ENCODE results near the gene ALOX12B.

Gene ALOX12B

GRCh38 chr17:8072341-8072728 lies 15.2 kb downstream of the ALOX12B start:
- Histone ChIP-seq H3K27me3 (ENCODE audit: low read length) (no peaks in the 10 kb centered on the region), H3F3A (ENCODE audit: insufficient read depth) (no peaks in the 10 kb centered on the region), H3K79me2 (ENCODE audit: insufficient read depth, low read length) (no peaks in the 10 kb centered on the region), H2AFZ (ENCODE audit: low read depth, low read length, severe bottlenecking) (no peak overlapping the region), H3K4me3 (ENCODE audit: insufficient read depth, low read length, poor library complexity, severe bottlenecking) (no peak overlapping the region), H3K9me3 (ENCODE audit: insufficient read depth, low read length) (no peaks in the 10 kb centered on the region), H4K20me1 (ENCODE audit: low read depth, low read length) (no peaks in the 10 kb centered on the region), H3K9ac (ENCODE audit: low read length) (no peak overlapping the region), H3K36me3 (ENCODE audit: low read length) (no peaks in the 10 kb centered on the region), H3K9me2 (replicated peaks; ENCODE audit: insufficient read depth, low read length) (no peaks in the 10 kb centered on the region), H3K4me2 (ENCODE audit: low read depth, low read length, poor library complexity, severe bottlenecking) (no peak overlapping the region), H3K27ac (ENCODE audit: low read depth, low read length) (no peak overlapping the region)
- TF ChIP-seq CTCF (IDR thresholded peaks at IDR 0.05; ENCODE audit: insufficient read depth, low read length, poor library complexity, severe bottlenecking): no peak
- no peak for TF ChIP-seq EZH2phosphoT487 (conservative IDR thresholded peaks at IDR 0.05; ENCODE audit: low read length)

DNA sequence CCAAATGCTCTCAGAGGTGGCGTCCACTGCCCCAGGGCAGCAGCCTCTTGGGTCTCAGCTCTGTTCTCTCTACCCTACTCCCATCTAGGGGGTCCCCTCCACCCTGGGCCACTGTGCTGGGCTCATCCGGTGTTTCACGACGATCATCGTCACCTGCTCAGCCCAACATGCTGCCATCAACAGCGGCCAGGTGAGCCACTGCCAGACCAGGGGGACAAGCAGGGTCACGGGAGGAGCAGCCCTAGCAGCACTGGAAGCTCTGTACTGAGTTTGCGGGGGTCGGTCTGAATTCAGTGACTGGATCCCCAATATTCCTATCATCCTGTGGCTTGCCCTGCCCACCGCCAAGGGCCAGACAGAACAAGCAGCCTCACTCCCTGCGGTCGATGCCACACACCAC lies 16.0 kb downstream of the ALOX12B start:
- no peaks in the 10 kb centered on the region for H3K9me2 ChIP-seq (replicated peaks; ENCODE audit: insufficient read depth, low read length)
- H3K27me3 ChIP-seq (ENCODE audit: low read length): no peaks in the 10 kb centered on the region
- H3K9ac ChIP-seq (ENCODE audit: low read length): no peak overlapping the region
- no peak overlapping the region for H2AFZ ChIP-seq (ENCODE audit: low read depth, low read length, severe bottlenecking)
- H3F3A ChIP-seq (ENCODE audit: insufficient read depth): no peaks in the 10 kb centered on the region
- H3K4me3 ChIP-seq (ENCODE audit: insufficient read depth, low read length, poor library complexity, severe bottlenecking): no peak overlapping the region
- TF ChIP-seq EZH2phosphoT487 (conservative IDR thresholded peaks at IDR 0.05; ENCODE audit: low read length) (no peak), CTCF (IDR thresholded peaks at IDR 0.05; ENCODE audit: insufficient read depth, low read length, poor library complexity, severe bottlenecking) (no peak)
- H3K27ac ChIP-seq (ENCODE audit: low read depth, low read length): no peak overlapping the region
- H3K36me3 ChIP-seq (ENCODE audit: low read length): no peaks in the 10 kb centered on the region
- no peak overlapping the region for H3K4me2 ChIP-seq (ENCODE audit: low read depth, low read length, poor library complexity, severe bottlenecking)
- H3K9me3 ChIP-seq (ENCODE audit: insufficient read depth, low read length): no peaks in the 10 kb centered on the region
- no peaks in the 10 kb centered on the region for H3K79me2 ChIP-seq (ENCODE audit: insufficient read depth, low read length)
- H4K20me1 ChIP-seq (ENCODE audit: low read depth, low read length): no peaks in the 10 kb centered on the region

- Histone ChIP-seq H4K20me1 (ENCODE audit: low read depth, low read length) (no peaks in the 10 kb centered on the region), H3K4me3 (ENCODE audit: insufficient read depth, low read length, poor library complexity, severe bottlenecking) (no peak overlapping the region), H3K9me2 (replicated peaks; ENCODE audit: insufficient read depth, low read length) (no peaks in the 10 kb centered on the region), H3K27me3 (ENCODE audit: low read length) (no peaks in the 10 kb centered on the region), H2AFZ (ENCODE audit: low read depth, low read length, severe bottlenecking) (no peak overlapping the region), H3K9me3 (ENCODE audit: insufficient read depth, low read length) (no peaks in the 10 kb centered on the region), H3K4me2 (ENCODE audit: low read depth, low read length, poor library complexity, severe bottlenecking) (no peak overlapping the region), H3K9ac (ENCODE audit: low read length) (no peak overlapping the region), H3F3A (ENCODE audit: insufficient read depth) (no peaks in the 10 kb centered on the region), H3K79me2 (ENCODE audit: insufficient read depth, low read length) (no peaks in the 10 kb centered on the region), H3K27ac (ENCODE audit: low read depth, low read length) (no peak overlapping the region), H3K36me3 (ENCODE audit: low read length) (no peaks in the 10 kb centered on the region)
- TF ChIP-seq EZH2phosphoT487 (conservative IDR thresholded peaks at IDR 0.05; ENCODE audit: low read length): no peak
- TF ChIP-seq CTCF (IDR thresholded peaks at IDR 0.05; ENCODE audit: insufficient read depth, low read length, poor library complexity, severe bottlenecking): no peak
Measured at GRCh38 chr17:8069587-8069860, 18.0 kb downstream of the ALOX12B start.
